Mucosa of descending colon (tissue), 3 donors: ENCODE results near the gene KCNQ4. TPM values are rescaled to one million over a fixed set of nuclear protein-coding genes. Genes with fewer than 3 reads are reported as not detected.
A peak's percentile ranks its signal among the peaks of the same experiment; 100 is the strongest.

Experiments used
- ATAC-seq: fragments of 200-7000 bp; cut with Tn5 transposase; one replicate; pipeline ENCODE4 v1.9.1; 2020; ENCODE audit warnings: mild to moderate bottlenecking, moderate library complexity
- DNase-seq, 3 donors: peaks; one replicate each; pipeline ENCODE4 v3.0.0-alpha.2; 2020
- H3K36me3 ChIP-seq: fragments of 200-600 bp; one replicate; pipeline ENCODE4 v1.8.0; 2021; ENCODE audit warnings: low read depth, mild to moderate bottlenecking
- H3K4me1 ChIP-seq: fragments of 200-600 bp; one replicate; pipeline ENCODE4 v1.8.0; 2021; ENCODE audit warnings: low read depth, mild to moderate bottlenecking
- H3K4me3 ChIP-seq: fragments of 200-600 bp; one replicate; pipeline ENCODE4 v1.8.0; 2021; ENCODE audit warnings: mild to moderate bottlenecking
- H3K9me3 ChIP-seq: fragments of 200-600 bp; one replicate; pipeline ENCODE4 v1.8.0; 2021; ENCODE audit warnings: mild to moderate bottlenecking
- CTCF ChIP-seq: fragments of 200-600 bp; IDR thresholded peaks from one replicate; pipeline ENCODE4 v1.8.0; 2022; ENCODE audit warnings: antibody characterized with exemption, mild to moderate bottlenecking
- intact Hi-C, 2 donors: fragments of 100-400 bp; cut with DNase I in 1 of 2; cut with micrococcal nuclease in 1 of 2; formaldehyde crosslinking; loops; one replicate each; pipeline versions ENCODE4 v1.11.0 to v1.11.1; 2022; cut with DNase I, micrococcal nuclease
- total RNA-seq, 3 donors: library from RNA; stranded (reverse); fragmentation: NEBNext Ultra II Directional in 2 of 3; extraction: Animal tissue kit (Norgen Biotek cat#: 25700) in 2 of 3; gene quantifications; one replicate each; pipeline versions ENCODE4 v1.2.1 to v1.2.4, GENCODE V29; 2021 to 2023
- donor health status: DM: no; HTN: no; CAD: no; lungs with moderate emphysema.
- donor health status: DM: no; HTN: no; CAD: no.
- donor health status: DM: no; HTN: yes; CAD: no.

Gene KCNQ4
- total RNA-seq, 3 donors from 2014 or later = 1.3 to 13.0 (median 2.3) TPM

GRCh38 chr1:40802742-40803113 lies 19.1 kb downstream of the KCNQ4 start:
- Histone ChIP-seq H3K4me1 (peaks cover 19% of the 10 kb centered on the region), H3K9me3 (no peaks in the 10 kb centered on the region), H3K4me3 (no peak overlapping the region), H3K36me3 (no peaks in the 10 kb centered on the region)
- ATAC-seq (no peak), DNase-seq (no peak)
- TF ChIP-seq CTCF = no peak
- intact Hi-C loops = no loop called here

- Histone ChIP-seq H3K4me3 (no peak overlapping the region), H3K36me3 (no peaks in the 10 kb centered on the region), H3K4me1 (peaks cover 19% of the 10 kb centered on the region), H3K9me3 (no peaks in the 10 kb centered on the region)
- ATAC-seq = no peak
- TF ChIP-seq CTCF = no peak
- intact Hi-C loops = no loop called here
- DNase-seq = no peak
Measured at GRCh38 chr1:40803447-40803846, 19.9 kb downstream of the KCNQ4 start.

- H3K9me3 ChIP-seq = no peaks in the 10 kb centered on the region
- no peaks in the 10 kb centered on the region for H3K36me3 ChIP-seq
- H3K4me1 ChIP-seq = peaks cover 19% of the 10 kb centered on the region
- ATAC-seq (no peak), DNase-seq (no peak)
- H3K4me3 ChIP-seq = no peak overlapping the region
- intact Hi-C loops = no loop called here
- TF ChIP-seq CTCF = no peak
Measured at GRCh38 chr1:40803902-40804301, 20.3 kb downstream of the KCNQ4 start.

GRCh38 chr1:40806240-40806639 lies 22.7 kb downstream of the KCNQ4 start:
- no peak for TF ChIP-seq CTCF
- ATAC-seq (no peak), DNase-seq (no peak)
- Histone ChIP-seq H3K36me3 (no peaks in the 10 kb centered on the region), H3K9me3 (no peaks in the 10 kb centered on the region), H3K4me1 (peaks cover 13% of the 10 kb centered on the region), H3K4me3 (no peak overlapping the region)
- intact Hi-C loops = no loop called here

- intact Hi-C loops = no loop called here
- DNase-seq = peak in 1 of 3 donors; percentile 30
- Histone ChIP-seq H3K36me3 (no peaks in the 10 kb centered on the region), H3K4me3 (no peak overlapping the region), H3K9me3 (no peaks in the 10 kb centered on the region), H3K4me1 (peaks cover 5% of the 10 kb centered on the region)
- TF ChIP-seq CTCF = no peak
- no peak for ATAC-seq
Measured at GRCh38 chr1:40806731-40807695, 23.4 kb downstream of the KCNQ4 start.
